GM19324 (cell line): ENCODE data around the gene ASIP.
"Not testable (repeated sequence)": the region's sequence is repeated elsewhere in the genome, so short reads cannot be mapped to it uniquely, and the experiment has no call there.

Source experiments
- ATAC-seq: cut with Tn5 transposase; IDR thresholded peaks from one replicate; pipeline ENCODE4 v1.9.1; 2021; ENCODE audit warnings: mild to moderate bottlenecking, moderate library complexity; ENCODE audit not compliant: unreplicated experiment, low FRiP score

The ASIP gene

DNA sequence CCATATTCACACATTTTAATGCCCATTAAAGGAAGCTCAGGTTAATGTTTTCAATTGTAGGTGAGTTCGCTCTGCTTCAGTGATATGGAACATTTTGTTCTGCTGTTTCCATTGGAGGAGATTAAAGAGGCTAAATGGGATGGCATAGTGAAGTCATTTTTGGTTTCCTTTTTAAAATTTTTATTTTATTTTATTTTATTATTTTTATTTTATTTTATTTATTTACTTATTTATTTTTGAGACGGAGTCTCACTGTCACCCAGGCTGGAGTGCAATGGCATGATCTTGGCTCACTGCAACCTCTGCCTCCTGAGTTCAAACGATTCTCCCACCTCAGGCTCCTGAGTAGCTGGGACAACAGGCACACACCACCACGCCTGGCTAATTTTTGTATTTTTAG is 792 bp downstream of the ASIP start:
- not testable (repeated sequence) for ATAC-seq

DNA sequence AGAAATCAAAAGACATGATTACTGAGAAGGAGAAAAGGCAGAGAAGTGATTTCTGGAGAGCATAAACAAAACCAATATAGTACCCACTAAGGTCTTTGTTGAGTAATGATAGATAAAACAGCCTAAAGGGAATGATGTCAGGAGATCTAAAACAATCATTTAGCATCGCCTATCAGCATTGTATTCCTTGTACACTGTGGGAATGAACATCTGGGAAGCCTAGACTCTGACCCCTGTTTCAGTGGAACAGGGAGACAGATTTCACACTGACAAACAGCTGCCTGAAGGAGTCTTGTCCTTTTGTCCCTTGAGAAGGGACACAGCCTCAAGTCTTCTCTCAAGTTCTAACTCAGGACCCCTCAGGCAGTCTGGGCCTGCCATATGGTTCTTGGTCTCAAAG is 1.7 kb downstream of the ASIP start:
- no peak for ATAC-seq

DNA sequence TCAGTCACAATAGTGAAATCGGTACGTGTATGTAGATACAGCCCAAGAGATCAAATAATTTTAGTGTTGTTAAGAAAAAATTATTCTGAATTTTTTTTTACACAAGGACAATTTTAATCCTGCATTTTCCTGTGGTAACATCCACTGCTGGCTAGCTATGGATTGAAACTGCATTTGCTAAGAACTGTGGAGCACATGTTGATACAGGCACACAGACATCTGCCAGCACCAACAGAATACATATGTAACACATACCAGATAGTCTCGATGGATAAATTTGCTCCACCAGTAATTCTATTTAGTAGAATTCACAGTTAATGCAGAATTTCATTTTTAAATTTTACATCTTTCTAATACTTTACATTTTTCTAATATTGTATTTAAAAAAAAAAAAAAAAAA is 2.2 kb downstream of the ASIP start:
- ATAC-seq = no peak

DNA sequence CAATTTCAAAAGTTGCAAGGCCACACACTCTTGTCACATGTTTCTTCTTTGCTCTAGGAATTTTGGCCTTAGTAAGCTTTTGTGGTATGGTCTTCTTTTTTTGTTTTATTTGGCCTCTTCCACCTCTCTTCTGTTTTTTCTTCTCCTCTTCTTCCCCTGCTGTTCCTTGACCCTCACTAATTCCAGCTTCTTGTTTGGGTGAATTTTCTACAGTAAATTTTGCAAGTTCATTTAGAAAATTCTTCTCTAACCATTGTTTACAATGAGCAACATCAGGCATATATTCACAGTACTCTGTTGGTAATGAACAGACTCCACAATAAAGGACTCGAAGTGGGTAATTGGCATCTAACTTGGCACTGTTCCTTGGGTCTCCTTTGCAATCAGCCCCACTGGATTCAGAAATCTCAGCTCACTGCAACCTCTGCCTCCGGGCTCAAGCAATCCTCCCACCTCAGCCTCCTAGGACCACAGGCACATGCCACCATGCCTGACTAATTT is 5.0 kb downstream of the ASIP start:
- no peak for ATAC-seq

DNA sequence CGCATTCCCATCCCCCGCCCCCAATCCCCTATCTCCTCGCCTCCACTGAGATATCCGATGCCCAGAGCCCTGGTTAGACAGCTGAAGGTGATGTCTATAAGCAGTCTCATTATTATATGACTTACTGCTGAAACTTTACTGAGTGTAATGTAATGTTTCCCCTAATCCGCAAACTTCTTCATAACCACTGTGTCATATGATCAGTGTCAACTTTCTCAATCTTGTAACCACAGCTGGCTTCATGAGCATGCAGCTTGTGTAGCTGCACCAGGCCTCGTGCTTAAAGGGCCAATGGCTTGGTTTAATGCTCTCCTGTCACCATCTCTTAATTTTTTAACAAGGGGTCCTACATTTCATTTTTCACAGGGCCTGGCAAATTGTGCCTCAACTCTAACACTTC is 8.1 kb downstream of the ASIP start:
- ATAC-seq = no peak

DNA sequence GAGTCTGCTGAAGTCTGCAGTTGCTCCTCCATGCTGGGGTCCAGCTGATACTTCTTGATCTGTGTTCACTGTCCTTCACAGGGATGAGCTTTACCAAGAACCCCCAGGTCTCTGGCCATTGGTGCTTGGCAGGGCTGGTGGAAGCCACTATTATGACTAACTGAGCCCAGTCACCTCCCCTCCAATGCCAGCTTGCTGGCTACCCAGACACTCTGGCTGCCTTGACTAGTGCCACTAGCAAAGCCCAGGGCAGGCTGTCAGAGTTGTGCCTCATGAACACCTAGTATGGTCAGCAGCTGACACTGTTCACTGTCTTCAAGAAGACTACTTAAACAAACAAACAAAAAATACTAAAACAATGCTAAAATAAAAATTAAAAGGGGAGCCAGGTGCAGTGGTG is 8.8 kb downstream of the ASIP start:
- ATAC-seq = no peak

DNA sequence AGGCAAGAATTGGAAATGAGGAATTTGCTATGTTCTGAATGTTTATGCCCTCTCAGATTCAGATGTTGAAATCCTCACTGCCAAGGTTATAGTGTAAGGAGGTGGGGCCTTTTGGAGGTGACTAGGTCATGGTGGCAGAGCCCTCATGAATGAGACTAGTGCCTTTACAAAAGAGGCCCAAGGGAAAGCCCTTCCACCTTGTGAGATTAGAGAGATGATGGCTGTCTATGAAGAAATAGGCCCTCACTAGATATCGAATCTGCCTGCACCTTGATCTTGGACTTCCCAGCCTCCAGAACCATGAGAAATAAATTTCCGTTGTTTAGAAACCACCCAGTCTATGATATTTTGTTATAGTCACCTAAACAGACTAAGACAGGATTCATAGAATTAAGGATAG is 10.4 kb downstream of the ASIP start:
- ATAC-seq = no peak

DNA sequence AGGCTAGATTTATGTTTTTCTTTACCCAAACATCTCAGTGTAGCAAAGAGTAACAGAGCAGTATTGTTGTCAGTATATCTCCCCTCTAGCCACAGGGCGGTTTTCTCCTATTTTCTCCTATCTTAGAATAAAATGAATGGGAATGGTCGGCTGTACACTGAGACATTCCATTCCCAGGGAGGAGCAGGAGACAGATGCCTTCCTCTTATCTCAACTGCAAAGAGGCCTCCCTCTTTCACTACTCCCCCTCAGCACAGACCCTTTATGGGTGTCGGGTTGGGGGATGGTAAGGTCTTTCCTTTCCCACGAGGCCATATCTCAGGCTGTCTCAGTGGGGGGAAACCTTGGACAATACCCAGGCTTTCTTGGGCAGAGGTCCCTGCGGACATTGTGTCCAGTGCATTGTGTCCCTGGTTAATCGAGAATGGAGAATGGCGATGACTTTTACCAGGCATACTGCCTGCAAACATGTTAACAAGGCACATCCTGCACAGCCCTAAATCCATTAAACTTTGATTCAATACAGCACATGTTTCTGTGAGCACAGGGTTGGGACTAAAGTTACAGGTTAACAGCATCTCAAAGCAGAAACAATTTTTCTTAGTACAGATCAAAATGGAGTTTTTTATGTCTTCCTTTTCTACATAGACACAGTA is 11.3 kb downstream of the ASIP start:
- not testable (repeated sequence) for ATAC-seq

DNA sequence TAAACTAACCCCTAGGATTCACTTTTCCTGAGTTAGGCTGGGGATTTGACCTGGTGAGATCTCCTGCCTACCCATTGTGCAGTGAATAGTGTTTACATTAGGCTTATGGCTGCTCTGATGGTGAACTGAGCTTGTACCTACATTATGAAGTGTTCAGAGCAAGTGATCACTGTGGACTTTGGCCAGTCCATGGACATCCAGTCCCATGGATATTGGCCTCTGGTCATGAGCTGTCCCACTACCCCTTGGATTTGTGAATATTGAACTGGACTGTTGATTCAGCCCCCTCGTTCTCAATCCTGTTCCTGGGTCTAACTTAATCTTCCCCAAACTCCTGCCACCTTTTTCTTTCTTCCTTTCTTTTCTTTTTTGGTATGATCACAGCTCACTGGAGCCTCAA is 13.8 kb downstream of the ASIP start:
- ATAC-seq = no peak

DNA sequence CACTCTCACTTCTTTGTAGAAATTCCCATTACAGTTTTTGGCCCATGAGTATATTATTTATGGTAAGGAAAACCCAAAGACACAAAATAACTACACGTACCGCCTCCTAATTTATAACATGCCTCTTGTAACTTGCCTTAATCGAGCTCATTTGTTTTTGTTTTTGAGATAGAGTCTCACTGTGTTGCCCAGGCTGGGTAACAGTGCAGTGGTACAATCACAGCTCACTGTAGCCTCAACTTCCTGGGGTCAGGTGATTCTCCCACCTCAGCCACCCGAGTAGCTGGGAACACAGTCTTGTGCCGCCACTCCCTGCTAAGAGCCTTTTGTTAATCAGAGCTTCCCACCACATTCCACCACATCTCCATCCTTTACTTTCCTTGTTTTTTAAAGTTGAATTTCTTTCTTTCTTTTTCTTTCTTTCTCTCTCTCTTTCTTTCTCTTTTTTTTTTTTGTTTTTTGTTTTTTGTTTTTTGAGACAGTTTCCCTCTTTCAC is 15.5 kb downstream of the ASIP start:
- no peak for ATAC-seq

DNA sequence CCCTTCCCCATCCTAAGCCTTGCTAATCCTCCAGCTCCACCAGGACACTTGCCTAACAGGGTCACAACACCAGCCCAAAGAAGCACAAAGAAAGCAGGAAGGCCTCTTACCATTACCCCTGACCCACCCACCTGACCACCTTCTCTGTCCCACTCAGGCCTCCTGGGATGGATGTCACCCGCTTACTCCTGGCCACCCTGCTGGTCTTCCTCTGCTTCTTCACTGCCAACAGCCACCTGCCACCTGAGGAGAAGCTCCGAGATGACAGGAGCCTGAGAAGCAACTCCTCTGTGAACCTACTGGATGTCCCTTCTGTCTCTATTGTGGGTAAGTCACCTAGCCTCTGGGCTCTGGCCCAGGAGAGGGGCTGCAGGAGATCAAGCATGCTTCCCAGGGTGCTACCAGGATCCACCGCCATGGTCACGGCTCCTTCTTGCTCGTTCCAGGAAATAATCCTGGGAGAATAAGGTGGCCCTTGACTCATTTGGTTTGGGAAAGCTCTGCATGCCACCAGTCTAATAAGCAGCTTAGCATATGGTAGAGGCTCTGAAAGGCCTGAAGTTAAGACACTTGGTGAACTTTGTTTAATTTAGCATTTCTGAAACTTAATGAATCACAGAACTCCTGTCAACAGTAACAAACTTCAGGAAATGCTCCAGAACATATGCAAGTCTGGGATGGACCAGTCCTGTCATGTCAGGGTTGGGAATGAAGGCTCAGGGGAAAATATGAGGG is 19.2 kb downstream of the ASIP start:
- ATAC-seq = no peak

DNA sequence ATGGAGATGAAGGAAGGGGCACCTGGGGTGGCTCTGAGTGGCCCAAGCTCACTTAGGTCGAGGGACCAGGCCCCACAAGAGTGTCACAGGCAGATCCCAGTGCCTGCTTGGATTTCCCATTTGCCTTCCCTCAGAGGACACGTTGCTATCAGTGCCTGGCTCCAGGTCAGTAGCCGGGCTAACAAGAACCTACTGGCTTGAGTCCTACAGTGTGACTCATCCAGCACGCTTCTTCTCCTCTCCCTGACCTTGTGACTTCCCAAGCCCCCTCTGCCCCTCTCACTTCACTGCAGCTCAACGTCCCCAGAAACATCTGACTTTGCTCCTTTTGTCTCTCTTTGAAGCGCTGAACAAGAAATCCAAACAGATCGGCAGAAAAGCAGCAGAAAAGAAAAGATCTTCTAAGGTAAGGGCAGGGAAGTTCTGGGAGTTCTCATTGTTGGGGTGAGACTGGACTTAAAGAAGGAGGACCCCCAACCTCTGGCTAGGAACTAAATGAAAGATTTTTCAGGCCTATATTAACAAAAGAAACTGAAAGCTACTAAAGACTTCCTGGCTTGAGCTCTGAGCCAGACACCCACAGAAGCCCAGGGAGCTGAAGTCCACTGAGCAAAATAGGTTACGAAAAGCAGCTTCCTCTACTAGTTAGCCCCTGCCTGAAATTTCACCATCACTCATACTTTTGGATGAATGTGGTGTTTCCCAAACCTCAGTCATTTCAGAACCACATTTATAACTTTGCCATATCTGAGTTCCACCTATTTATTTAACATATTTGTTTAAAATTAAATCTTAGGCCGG is 21.5 kb downstream of the ASIP start:
- ATAC-seq = no peak

DNA sequence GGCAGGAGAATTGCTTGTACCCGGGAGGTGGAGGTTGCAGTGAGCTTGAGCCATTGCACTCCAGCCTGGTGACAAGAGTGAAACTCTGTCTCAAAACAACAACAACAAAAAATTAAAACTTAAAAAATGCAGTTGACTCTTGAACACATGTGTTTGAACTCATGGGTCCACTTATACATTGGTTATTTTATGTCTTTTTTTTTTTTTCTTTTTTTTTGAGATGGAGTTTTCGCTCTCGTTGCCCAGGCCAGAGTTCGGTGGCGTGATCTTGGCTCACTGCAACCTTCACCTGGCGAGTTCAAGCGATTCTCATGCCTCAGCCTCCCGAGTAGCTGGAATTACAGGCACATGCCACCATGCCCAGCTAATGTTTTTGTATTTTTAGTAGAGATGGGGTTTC is 22.2 kb downstream of the ASIP start:
- ATAC-seq = not testable (repeated sequence)

DNA sequence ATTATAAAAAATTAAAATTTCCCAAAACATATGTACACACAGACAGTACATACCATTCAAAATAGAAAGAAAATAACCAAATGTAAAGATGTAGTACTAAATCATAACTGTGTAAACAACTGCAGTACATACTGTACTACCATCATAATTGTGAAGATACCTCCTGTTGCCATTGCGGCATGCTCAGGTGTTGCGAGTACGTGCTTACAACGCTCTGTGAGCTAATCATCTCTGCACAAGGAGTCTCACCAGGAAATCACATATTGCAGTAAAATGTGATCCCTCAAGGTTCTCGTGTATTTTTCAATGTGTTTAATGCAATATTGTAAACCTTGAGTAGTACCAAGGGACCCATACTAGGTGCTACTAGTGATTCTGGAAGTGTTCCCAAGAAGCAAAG is 22.9 kb downstream of the ASIP start:
- ATAC-seq = no peak

DNA sequence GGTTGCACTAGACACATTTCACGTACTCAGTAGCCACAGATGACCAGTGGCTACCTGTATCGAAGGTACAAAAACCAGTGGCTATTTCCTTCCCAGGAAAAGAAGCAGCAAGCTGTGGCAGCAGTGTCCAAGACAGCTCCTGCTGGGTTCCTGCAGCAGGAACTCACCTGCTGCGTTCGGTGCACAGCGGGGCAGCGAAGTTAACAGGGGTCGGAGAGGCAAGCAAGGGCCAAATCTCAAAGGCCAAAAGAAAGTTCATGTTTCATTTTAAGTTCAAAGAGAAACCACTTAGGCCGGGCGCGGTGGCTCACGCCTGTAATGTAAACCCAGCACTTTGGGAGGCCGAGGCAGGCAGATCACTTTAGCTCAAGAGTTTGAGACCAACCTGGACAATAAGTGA is 26.9 kb downstream of the ASIP start:
- ATAC-seq = no peak

DNA sequence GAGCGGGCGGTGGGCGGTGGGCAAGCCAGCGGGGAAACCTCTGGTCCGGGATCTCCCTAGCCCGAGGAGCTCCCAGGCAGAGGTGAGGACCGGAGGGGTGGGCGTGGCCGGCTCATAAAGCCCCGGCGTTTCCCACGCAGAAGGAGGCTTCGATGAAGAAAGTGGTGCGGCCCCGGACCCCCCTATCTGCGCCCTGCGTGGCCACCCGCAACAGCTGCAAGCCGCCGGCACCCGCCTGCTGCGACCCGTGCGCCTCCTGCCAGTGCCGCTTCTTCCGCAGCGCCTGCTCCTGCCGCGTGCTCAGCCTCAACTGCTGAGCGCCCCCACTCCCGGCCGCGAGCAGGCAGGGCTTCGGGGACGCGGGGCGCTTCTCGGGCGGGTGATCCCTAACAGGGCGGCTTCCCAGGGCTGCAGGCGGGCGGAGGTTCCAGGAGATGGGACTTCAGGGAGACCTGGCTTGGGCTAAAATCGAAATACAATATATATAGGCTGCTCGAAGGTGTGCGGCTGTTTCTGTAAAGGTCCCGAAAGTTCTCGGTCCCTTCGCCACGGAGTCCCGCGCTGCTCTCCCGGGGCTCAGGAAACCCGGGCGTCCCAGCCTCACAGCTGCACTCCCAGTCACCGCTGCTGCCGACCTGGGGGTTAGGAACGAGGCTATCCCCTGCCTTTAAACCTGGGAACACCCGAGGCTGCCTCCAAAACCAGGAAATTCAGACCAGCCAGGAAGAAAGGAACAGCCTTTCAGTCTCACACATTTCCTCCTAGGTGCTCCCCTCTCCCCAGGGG is 27.8 kb downstream of the ASIP start:
- ATAC-seq = no peak

DNA sequence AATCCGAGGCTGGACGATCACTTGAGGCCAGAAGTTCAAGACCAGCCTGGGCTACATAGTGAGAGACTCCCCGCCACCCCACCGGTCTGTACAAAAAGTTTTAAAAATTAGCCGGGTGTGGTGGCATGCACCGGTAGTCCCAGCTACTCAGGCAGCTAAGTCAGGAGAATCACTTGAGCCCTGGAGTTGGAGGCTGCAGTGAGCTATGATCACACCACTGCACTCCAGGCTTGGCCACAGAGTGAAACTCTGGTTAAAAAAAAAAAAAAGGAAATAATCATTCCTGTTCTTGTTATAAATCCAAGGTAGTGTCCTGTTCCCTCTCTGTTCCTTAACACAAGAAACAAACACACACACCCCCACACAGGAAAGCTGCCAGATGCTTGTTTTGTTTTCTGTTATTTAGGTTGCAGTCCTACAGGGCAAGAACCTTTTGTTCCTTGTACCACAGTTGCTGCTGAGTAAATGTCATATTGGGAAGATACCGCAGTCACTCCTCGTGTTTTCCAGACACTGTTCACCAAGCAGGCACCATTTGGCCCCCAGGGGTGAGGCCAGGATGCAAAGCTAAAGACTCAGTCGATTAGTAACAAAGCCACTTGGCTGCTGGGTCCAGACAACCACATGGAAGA is 28.9 kb downstream of the ASIP start:
- ATAC-seq = no peak

DNA sequence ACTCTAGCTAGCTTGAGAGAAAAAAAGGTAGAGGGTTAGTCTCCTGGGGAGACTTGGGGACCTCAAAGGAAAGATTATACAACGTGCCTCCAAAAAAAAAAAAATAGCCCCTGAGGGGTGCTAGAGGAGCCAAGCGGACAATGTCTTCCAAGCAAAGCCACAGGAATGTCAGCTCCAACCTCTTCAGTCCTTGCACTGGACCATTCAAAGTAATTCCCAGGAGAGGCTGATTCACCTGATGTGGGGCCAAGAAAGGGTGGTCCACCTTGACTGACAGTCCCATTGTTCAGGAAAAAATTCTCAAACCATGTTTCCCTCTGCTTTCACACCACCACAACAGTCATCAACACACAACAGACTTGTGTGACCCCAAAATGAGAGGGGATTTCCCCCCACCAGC is 30.7 kb downstream of the ASIP start:
- no peak for ATAC-seq

DNA sequence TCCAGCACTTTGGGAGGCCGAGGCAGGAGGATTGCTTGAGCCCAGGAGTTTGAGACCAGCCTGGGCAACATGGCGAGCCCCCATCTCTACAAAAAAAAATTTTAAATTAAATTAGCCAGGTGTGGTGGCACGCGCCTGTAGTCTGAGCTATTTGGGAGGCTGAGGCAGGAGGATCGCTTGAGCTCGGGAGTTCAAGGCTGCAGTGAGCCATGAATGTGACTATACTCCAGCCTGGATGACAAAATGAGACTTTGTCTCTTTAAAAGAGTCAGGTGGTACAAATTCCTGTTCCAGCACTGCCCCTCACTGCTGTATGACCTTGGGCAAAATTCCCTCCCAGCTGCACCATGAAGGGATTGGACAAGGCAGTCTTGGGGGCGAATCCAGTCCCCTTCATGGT is 33.5 kb downstream of the ASIP start:
- no peak for ATAC-seq

DNA sequence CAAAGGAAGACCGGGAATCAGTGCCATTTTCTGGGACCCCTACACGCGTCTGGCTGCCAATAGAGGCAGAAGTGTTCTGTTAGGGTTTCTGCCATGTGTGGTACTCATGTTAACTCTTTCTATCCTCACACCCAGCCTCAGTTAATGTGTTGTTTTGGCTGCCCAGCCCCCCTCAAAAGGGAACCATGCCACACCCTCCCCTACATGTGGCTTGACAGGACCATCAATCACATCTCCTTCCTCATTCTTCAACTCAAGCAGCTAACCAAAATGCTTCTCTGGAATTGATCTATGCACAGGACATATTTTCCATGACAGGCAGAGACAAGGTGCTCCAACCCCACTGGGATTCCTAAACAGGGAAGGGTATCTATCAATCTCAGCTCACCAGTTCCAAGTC is 40.0 kb downstream of the ASIP start:
- ATAC-seq = no peak
